Embryonic facial prominence (tissue), 1 donor: Measurements from ENCODE around the gene EMP2.
"Not testable (repeated sequence)": the region's sequence is repeated elsewhere in the genome, so short reads cannot be mapped to it uniquely, and the experiment has no call there.

Experiments
- DNase-seq: peaks from one replicate; pipeline ENCODE4 v3.0.0-alpha.2; 2016; ENCODE audit errors: extremely low spot score

The EMP2 gene

GRCh38 chr16:10552281-10552680, 28.1 kb downstream of the EMP2 start:
- DNase-seq = no peak

- no peak for DNase-seq
These were observed 28.5 kb downstream of the EMP2 start for GRCh38 chr16:10551881-10552280.

GRCh38 chr16:10548404-10548803, 32.0 kb downstream of the EMP2 start:
- DNase-seq = no peak

GRCh38 chr16:10547708-10548107, 32.7 kb downstream of the EMP2 start:
- DNase-seq = no peak

- no peak for DNase-seq
These were observed 37.0 kb downstream of the EMP2 start for GRCh38 chr16:10543231-10543977.

- DNase-seq = no peak
These were observed 39.0 kb downstream of the EMP2 start for GRCh38 chr16:10541366-10541765.

- no peak for DNase-seq
These were observed 40.6 kb downstream of the EMP2 start for GRCh38 chr16:10539793-10540192.

- no peak for DNase-seq
These were observed 41.2 kb downstream of the EMP2 start for GRCh38 chr16:10539236-10539635.

GRCh38 chr16:10538583-10538982, 41.8 kb downstream of the EMP2 start:
- no peak for DNase-seq

GRCh38 chr16:10537946-10538345, 42.5 kb downstream of the EMP2 start:
- no peak for DNase-seq

GRCh38 chr16:10536814-10537389, 43.5 kb downstream of the EMP2 start:
- no peak for DNase-seq

GRCh38 chr16:10536328-10536727, 44.1 kb downstream of the EMP2 start:
- not testable (repeated sequence) for DNase-seq

- no peak for DNase-seq
These were observed 44.9 kb downstream of the EMP2 start for GRCh38 chr16:10535461-10535860.

- DNase-seq = no peak
These were observed 45.6 kb downstream of the EMP2 start for GRCh38 chr16:10534748-10535147.

GRCh38 chr16:10533612-10534011, 46.8 kb downstream of the EMP2 start:
- DNase-seq = not testable (repeated sequence)

GRCh38 chr16:10531582-10531981, 48.8 kb downstream of the EMP2 start:
- DNase-seq = no peak

GRCh38 chr16:10530685-10531084, 49.7 kb downstream of the EMP2 start:
- DNase-seq = no peak

- DNase-seq = no peak
These were observed 50.3 kb downstream of the EMP2 start for GRCh38 chr16:10529895-10530669.

GRCh38 chr16:10528635-10529034, 51.8 kb downstream of the EMP2 start:
- DNase-seq = no peak

- DNase-seq = no peak
These were observed 53.4 kb downstream of the EMP2 start for GRCh38 chr16:10526962-10527361.

- no peak for DNase-seq
These were observed 55.1 kb downstream of the EMP2 start for GRCh38 chr16:10525214-10525825.

- DNase-seq = no peak
These were observed 57.4 kb downstream of the EMP2 start for GRCh38 chr16:10522966-10523365.
